NCI-H2196 (cell line): ENCODE results near the gene ACER1.
"Not testable (repeated sequence)": the region's sequence is repeated elsewhere in the genome, so short reads cannot be mapped to it uniquely, and the experiment has no call there.

Experiments used
- DNase-seq: peaks from one replicate; lab custom pipeline; 2025; ENCODE audit not compliant: unreplicated experiment; lab: John Stamatoyannopoulos, UW

Gene ACER1

DNA sequence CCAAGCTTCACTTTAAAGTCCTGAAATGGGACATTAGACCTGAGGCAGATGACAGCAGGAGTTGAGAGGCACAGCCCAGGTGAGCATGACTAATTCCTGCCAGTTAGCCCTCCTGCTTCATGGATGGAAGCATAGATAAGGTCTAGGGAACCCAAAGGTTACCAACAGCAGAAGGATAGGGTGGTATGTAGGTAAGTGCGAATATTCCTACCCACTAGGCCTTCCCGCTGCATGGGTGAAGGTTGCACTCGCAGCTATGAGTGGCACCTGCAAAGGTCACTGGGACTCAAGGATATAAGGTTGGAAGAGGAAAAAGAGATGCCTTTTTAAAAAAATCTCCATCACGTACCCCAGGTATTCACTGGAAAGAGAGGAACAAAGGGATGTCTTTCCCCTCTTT lies 41.4 kb downstream of the ACER1 start:
- DNase-seq: no peak

DNA sequence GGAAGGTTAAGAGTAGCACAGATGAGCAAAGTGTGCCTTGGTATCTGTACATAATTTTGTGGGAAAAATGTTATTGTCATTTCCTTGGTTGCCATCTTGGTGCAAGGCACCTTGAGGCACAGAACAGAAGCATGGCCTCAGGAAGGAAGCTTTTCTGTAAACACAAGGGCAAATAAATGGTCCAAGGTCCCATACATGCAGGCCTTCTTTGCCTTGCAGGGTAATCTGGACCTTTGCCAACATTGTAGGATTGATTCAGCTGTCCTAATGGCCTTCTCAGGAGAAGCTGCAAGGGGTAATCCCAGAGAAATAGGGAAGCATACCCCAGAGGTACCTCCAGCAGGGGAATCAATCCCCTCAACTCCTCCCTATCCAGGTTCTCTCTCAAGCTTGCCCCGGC lies 44.7 kb downstream of the ACER1 start:
- no peak for DNase-seq

DNA sequence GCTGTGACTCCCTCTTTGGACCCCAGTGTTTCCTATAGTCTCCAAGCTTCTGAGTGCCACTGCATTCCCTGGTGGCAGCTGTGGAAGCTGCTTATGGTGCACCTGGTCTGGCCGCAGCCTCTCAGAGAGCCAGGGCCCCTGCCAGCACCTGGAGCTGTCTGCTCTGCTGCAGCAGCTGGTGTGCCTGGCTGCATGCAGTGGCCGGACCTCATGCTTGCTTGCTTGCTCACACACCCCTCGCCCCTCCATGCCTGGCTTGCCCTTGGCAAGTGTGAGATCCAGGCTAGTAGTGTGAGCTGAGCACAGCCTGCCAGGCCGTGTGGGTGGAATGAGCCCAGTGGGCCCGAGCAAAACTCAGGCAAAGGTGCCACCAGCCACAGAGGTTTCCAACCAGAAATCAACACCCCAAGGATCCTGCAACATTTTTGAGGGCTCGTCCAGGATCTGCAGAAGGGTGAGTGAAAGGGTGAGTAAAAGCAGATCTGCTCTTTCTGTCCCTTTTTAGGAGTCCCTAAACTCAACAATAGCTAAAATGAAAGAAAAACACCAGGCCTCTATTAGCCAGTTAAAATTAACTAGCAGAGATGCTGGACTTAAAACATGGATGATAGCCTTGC lies 46.0 kb downstream of the ACER1 start:
- no peak for DNase-seq

GRCh38 chr19:6286676-6287075 lies 46.7 kb downstream of the ACER1 start:
- no peak for DNase-seq

DNA sequence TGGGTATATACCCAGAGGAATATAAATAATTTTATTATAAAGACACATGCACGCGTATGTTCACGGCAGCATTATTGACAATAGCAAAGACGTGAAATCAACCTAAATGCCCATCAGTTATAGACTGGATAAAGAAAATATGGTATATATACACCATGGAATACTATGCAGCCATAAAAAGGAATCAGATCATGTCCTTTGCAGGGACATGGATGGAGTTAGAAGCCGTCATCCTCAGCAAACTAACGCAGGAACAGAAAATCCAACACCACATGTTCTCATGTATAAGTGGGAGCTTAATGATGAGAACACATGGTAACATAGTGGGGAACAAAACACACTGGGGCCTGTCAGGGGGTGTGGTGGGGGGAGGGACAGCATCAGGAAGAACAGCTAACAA lies 51.0 kb downstream of the ACER1 start:
- DNase-seq: not testable (repeated sequence)

- peak; percentile 98 for DNase-seq
These were observed 53.4 kb downstream of the ACER1 start, which contains the start of gene MLLT1 for GRCh38 chr19:6279931-6280591. MLLT1 (minus strand) TSS chr19:6279975; CDS start chr19:6279784, 191 bp downstream.

- no peak for DNase-seq
These were observed 53.8 kb downstream of the ACER1 start for GRCh38 chr19:6279620-6279930.

DNA sequence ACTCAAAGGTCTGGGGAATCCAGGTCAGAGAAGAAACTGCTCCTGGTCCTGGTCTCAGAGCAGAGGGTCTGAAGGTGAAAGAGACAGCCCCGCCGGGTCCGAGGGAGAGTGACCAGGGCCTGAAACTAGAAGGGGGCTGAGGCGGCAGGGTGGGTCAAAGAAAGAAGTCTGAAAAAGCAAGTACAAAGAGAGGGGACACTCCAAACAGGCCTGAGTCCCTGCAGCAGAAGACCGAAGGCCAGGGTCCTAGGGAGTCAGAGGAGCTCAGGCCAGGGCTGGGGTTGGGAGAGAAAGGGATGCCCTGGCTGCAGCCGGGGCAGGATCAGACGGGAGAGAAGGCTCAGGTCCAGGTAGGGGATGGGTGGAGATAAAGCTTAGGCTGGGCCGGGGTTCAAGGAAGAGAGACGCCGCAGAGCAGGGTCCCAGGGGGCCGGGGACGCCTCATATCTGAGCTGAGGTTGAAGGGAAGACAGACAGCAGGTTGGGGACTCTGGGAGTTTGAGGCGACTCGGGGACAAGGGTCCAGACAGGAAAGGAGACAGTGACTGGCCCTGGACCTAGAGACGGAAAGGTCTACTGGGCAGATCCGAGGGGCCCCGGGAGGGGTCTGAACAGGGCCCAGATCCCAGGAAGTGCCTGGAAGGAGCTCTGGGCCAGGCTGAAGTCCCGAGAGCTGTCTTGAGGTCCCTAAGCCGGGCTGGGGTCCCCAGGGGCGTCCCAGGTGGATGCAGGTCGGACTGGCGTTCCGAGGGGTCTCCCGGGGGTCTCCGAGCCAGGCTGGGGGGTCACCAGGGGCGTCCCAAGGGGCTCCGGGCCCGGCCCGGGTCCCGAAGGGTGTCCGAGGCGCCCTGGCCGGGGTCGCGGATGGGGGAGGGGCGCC lies 54.4 kb downstream of the ACER1 start:
- no peak for DNase-seq

- DNase-seq: no peak
These were observed 55.4 kb downstream of the ACER1 start for GRCh38 chr19:6278051-6278450.

GRCh38 chr19:6276447-6276846 lies 57.0 kb downstream of the ACER1 start:
- DNase-seq: no peak

DNA sequence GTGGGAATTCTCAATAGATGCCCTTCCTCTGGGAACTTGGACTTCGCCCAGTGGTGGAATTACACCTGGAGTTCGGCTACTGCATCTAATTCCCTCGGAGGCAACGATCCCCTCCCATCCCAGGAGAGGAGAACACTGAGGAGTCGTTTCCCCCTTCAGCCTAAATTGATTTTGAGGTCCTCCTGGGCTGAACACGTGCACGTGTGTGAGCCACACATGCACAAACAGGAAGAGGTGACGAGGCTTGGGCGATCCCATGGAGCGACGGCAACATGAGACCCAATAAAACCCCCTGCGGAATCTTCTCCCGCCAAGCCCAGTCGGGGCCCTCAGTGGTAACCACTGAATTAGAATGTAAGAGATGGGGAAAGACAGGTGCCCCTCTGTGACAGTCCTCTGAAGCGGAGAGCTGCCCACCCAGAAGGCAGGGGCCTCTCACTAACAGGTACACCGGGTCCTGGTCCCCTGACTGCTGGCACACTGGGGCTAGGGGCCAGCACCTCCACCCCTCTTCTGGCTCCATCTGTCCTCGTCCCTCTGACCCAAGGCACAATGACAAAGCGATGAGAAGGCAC lies 58.2 kb downstream of the ACER1 start:
- DNase-seq: no peak

GRCh38 chr19:6274756-6275155 lies 58.7 kb downstream of the ACER1 start:
- DNase-seq: no peak

DNA sequence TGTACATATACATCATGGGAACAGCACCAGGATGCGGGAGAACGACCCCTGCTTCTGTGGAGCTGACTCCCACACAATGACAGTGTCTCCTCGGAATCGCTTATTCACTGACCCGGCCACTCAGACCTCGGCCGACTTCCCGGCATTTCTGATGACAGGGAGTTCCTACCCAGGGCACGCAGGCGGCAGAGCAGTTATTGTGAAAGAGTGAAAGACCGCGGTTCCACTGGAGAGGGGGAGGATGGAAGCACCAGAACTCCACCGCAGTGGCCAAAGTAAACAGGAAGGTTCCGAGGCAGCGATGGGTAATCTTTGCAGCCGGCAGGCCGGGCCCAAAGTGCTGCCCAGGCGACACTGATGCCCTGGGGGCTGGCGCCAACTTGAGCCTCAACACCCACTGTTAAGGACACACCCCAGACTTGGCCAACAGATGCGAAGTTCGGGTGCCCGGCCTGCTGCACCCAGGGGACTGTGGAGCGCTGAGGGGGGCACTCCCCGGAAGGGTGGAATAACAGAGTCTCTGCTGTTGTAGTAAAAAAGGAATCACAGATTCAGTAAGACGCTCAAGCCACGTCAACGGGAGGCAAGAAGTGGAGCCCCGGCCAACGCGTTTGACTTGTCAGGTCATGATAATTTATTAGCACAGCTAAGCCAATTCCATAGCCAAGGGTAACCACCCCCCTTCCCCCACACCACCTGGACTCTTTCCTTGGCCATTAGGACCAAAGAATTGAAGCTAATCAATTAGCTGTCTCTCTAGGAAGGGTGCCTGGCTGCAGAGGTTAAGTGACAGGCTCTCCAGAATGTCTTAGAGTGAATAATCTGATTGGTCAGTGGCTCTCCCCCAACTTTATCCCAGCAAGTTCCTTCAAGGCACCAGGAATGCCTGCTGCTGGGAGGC lies 59.5 kb downstream of the ACER1 start:
- DNase-seq: peak; percentile 68

DNA sequence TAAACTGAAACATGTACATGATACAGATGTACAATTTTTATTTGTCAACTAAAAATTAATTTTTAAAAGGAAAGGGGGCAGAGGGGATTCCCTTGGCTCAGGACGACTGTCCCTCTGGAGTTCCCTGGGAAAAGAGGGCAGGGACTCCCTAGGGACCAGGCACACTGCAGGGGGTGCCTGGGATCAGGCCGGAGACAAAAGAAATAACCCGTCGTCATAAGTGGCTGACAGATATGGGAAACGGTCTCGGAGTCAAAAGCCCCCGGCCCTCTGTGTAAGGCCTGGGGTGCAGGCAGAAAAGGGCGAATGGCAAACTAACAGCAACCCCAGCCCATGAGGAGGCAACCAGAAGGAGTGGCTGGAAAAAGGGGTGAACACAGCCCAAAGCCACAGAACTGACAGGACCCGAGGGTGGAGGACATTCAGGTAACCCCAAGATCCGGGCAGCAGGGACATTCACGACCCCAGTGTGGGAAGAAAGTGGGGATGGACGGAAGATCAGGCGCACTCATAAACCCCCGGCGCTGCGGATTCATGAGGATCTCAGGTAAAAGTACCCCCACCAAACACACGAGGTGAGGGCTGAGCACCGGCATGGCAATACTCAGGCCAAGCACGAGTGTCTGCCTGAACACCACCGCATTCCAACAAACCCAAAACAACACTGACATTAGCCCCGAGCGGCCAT lies 60.4 kb downstream of the ACER1 start:
- no peak for DNase-seq

DNA sequence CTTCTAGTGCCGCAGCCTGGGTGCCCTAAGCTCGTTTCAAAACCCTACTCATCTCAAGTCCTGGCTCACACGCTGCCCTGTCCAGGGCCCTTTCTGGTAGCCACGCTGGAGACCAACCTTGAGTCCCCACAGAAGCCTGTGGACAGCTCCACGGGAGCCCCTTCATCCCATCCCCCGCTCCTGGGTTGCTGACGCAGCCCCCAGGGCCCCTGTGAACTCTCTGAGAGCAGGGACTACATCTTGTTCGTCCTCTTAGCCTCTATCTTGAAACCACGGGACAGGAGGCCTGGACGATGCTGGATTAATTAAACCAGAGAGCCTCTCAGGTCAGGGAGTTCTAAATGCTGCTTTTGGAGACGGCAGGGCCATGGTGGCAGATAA lies 61.0 kb downstream of the ACER1 start:
- no peak for DNase-seq

DNA sequence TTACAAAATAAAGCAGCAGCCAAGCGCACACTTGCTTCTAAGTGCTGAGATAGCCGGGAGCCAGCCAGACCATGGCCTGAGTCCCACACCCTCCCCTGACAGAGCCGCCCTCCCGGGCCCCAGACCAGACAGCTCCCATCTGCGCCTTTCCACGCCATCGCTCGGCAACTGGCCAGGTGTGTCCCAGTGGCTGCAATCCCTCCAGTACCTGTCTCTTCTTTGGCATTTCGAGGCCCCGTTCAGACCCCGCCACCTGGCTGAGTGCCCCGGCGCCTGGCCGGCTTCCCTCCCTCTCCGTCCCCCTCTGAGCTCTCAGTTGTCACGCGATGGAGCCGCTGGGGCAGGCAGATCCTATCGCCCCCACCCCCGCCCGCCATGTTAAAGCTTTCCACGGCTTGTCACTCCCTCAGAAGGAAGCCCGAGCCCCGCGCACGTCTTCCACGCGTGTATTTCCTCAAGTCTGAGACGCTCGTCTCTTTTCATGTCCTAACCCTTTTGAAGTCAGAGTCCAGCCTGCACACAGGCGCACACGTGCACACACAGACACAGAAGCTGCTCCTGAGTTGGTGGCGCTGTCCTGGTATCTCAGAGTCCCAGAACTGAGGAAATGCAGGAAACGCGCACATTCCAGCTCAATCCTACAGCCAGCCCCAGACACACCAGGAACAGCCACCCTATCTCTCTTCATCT lies 61.5 kb downstream of the ACER1 start:
- DNase-seq: peak; percentile 75

- DNase-seq: no peak
These were observed 62.2 kb downstream of the ACER1 start for GRCh38 chr19:6271251-6271650.

- no peak for DNase-seq
These were observed 62.6 kb downstream of the ACER1 start for GRCh38 chr19:6270822-6271221.

DNA sequence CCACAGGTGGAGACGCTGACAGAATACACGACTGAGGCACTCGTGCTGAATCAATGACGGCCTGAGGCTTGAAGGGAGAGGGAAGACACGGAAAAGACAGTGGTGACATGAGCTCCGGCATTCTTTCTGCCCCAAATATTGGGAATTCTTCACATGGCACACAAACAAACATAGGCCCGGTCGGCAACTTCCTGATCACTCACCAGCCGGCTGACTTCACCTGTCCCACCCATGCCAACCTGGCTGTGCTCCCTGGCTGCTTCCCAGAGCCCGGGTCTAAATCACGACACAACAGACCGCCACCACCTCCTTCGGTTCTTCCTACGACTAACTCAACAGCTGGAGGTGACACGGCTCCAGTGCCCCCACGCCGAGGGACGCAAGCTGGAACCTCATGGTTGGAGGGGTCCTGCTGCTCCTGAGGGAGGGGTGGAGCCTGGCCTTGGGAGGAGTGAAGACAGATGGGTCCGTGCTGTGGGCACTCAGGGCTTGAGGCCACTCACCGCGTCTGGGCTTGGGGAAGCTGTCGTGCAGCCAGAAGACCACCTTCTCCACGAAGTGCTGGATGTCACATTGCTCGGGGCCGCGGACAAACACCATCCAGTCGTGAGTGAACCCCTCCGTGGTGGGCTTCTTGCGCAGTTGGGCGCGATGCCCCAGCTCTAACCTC lies 63.2 kb downstream of the ACER1 start:
- no peak for DNase-seq
